GM18499 (cell line): ENCODE results near the gene WSCD2.

Experiments
- ATAC-seq: cut with Tn5 transposase; IDR thresholded peaks from one replicate; pipeline ENCODE4 v1.9.1; 2021; ENCODE audit warnings: moderate number of reproducible peaks; ENCODE audit not compliant: insufficient read depth, unreplicated experiment

The WSCD2 gene

GRCh38 chr12:108289350-108290161 lies 160.5 kb downstream of the WSCD2 start:
- ATAC-seq: no peak

GRCh38 chr12:108295641-108296040 lies 166.6 kb downstream of the WSCD2 start:
- no peak for ATAC-seq

- ATAC-seq: no peak
Observed at GRCh38 chr12:108296945-108297344, 167.9 kb downstream of the WSCD2 start.

- ATAC-seq: no peak
Observed at GRCh38 chr12:108297424-108297823, 168.3 kb downstream of the WSCD2 start.

GRCh38 chr12:108297895-108298760 lies 169.0 kb downstream of the WSCD2 start:
- ATAC-seq: no peak

GRCh38 chr12:108298761-108299275 lies 169.7 kb downstream of the WSCD2 start:
- no peak for ATAC-seq

- no peak for ATAC-seq
Observed at GRCh38 chr12:108299516-108299915, 170.4 kb downstream of the WSCD2 start.
